ENCODE measurements around the gene PCDHB14. TPM values are rescaled to one million over a fixed set of nuclear protein-coding genes. Genes with fewer than 3 reads are reported as not detected.
"Not testable (repeated sequence)": the region's sequence is repeated elsewhere in the genome, so short reads cannot be mapped to it uniquely, and the experiment has no call there.

The PCDHB14 gene
- total RNA-seq, 1 donor from 2014 or later, result 8.0 TPM

GRCh38 chr5:141213656-141214339 is 9.3 kb upstream of the PCDHB14 start, which contains the start of gene PCDHB13:
Gene PCDHB13 (plus strand): TSS chr5:141213919. CDS start chr5:141214124, 205 bp downstream.
- not testable (repeated sequence) for DNase-seq (ENCODE audit: low spot score, unreplicated experiment); H3K27me3 Mint-ChIP-seq; H3K4me1 Mint-ChIP-seq (ENCODE audit: low read depth); H3K27ac Mint-ChIP-seq
- peak; percentile 23 for TF ChIP-seq CTCF (IDR thresholded peaks at IDR 0.05; ENCODE audit: unreplicated experiment)
- Mint-ChIP-seq H3K4me3 (ENCODE audit: low read depth) (peak within 1 kb of the TSS; percentile 60), H3K9me3 (ENCODE audit: low read depth) (peaks cover 46% of the 10 kb centered on the region), H3K36me3 (ENCODE audit: insufficient read depth) (peaks cover 45% of the 10 kb centered on the region)

- peaks cover 43% of the 10 kb centered on the region for H3K36me3 Mint-ChIP-seq (ENCODE audit: insufficient read depth)
- not testable (repeated sequence) for H3K4me1 Mint-ChIP-seq (ENCODE audit: low read depth); DNase-seq (ENCODE audit: low spot score, unreplicated experiment); H3K4me3 Mint-ChIP-seq (ENCODE audit: low read depth); H3K27me3 Mint-ChIP-seq; H3K27ac Mint-ChIP-seq
- peaks cover 45% of the 10 kb centered on the region for H3K9me3 Mint-ChIP-seq (ENCODE audit: low read depth)
Measured at GRCh38 chr5:141214583-141214982, 8.6 kb upstream of the PCDHB14 start.

GRCh38 chr5:141215504-141215903 is 7.6 kb upstream of the PCDHB14 start:
- not testable (repeated sequence) for H3K27me3 Mint-ChIP-seq

GRCh38 chr5:141216035-141216434 is 7.1 kb upstream of the PCDHB14 start:
- H3K27ac Mint-ChIP-seq; DNase-seq (ENCODE audit: low spot score, unreplicated experiment); H3K4me1 Mint-ChIP-seq (ENCODE audit: low read depth); H3K4me3 Mint-ChIP-seq (ENCODE audit: low read depth); H3K27me3 Mint-ChIP-seq: not testable (repeated sequence)
- H3K9me3 Mint-ChIP-seq (ENCODE audit: low read depth), result peaks cover 43% of the 10 kb centered on the region
- peaks cover 39% of the 10 kb centered on the region for H3K36me3 Mint-ChIP-seq (ENCODE audit: insufficient read depth)

More at GRCh38 chr5:141215504-141215903, 7.6 kb upstream of the PCDHB14 start:
- not testable (repeated sequence) for H3K4me3 Mint-ChIP-seq (ENCODE audit: low read depth); H3K27ac Mint-ChIP-seq; H3K4me1 Mint-ChIP-seq (ENCODE audit: low read depth); DNase-seq (ENCODE audit: low spot score, unreplicated experiment)
- Mint-ChIP-seq H3K9me3 (ENCODE audit: low read depth) (peaks cover 45% of the 10 kb centered on the region), H3K36me3 (ENCODE audit: insufficient read depth) (peaks cover 40% of the 10 kb centered on the region)

GRCh38 chr5:141224844-141225243 is 1.7 kb downstream of the PCDHB14 start:
- not testable (repeated sequence) for H3K27ac Mint-ChIP-seq; DNase-seq (ENCODE audit: low spot score, unreplicated experiment); H3K4me3 Mint-ChIP-seq (ENCODE audit: low read depth); H3K4me1 Mint-ChIP-seq (ENCODE audit: low read depth); H3K27me3 Mint-ChIP-seq
- peaks cover 31% of the 10 kb centered on the region for H3K36me3 Mint-ChIP-seq (ENCODE audit: insufficient read depth)
- peaks cover 29% of the 10 kb centered on the region for H3K9me3 Mint-ChIP-seq (ENCODE audit: low read depth)

- not testable (repeated sequence) for DNase-seq (ENCODE audit: low spot score, unreplicated experiment); H3K27ac Mint-ChIP-seq; H3K4me3 Mint-ChIP-seq (ENCODE audit: low read depth); H3K27me3 Mint-ChIP-seq; H3K4me1 Mint-ChIP-seq (ENCODE audit: low read depth)
- H3K36me3 Mint-ChIP-seq (ENCODE audit: insufficient read depth), result peaks cover 29% of the 10 kb centered on the region
- H3K9me3 Mint-ChIP-seq (ENCODE audit: low read depth), result peaks cover 25% of the 10 kb centered on the region
Measured at GRCh38 chr5:141225421-141225820, 2.3 kb downstream of the PCDHB14 start.

GRCh38 chr5:141234109-141234667 is 11.0 kb downstream of the PCDHB14 start:
- peak overlapping the region; percentile 37 for H3K27ac Mint-ChIP-seq

GRCh38 chr5:141235922-141236321 is 12.8 kb downstream of the PCDHB14 start:
- H3K9me3 Mint-ChIP-seq (ENCODE audit: low read depth), result peaks cover 56% of the 10 kb centered on the region
- H3K27ac Mint-ChIP-seq, result peak overlapping the region; percentile 37

More at GRCh38 chr5:141234109-141234667, 11.0 kb downstream of the PCDHB14 start:
- Mint-ChIP-seq H3K27me3 (no peaks in the 10 kb centered on the region), H3K36me3 (ENCODE audit: insufficient read depth) (peaks cover 29% of the 10 kb centered on the region), H3K4me3 (ENCODE audit: low read depth) (peak overlapping the region; percentile 29), H3K4me1 (ENCODE audit: low read depth) (no peaks in the 10 kb centered on the region), H3K9me3 (ENCODE audit: low read depth) (peaks cover 40% of the 10 kb centered on the region)
- no peak for TF ChIP-seq CTCF (IDR thresholded peaks at IDR 0.05; ENCODE audit: unreplicated experiment)
- no peak for DNase-seq (ENCODE audit: low spot score, unreplicated experiment)

More at GRCh38 chr5:141235922-141236321, 12.8 kb downstream of the PCDHB14 start:
- H3K27me3 Mint-ChIP-seq; H3K4me3 Mint-ChIP-seq (ENCODE audit: low read depth); DNase-seq (ENCODE audit: low spot score, unreplicated experiment); H3K4me1 Mint-ChIP-seq (ENCODE audit: low read depth): not testable (repeated sequence)
- H3K36me3 Mint-ChIP-seq (ENCODE audit: insufficient read depth), result peaks cover 41% of the 10 kb centered on the region
